GM19238 (cell line): ENCODE data around the gene SHISA4.
"Not testable (repeated sequence)": the region's sequence is repeated elsewhere in the genome, so short reads cannot be mapped to it uniquely, and the experiment has no call there.

Experiments used
- DNase-seq: peaks from one replicate; pipeline ENCODE4 v3.0.0; 2011; ENCODE audit warnings: low spot score; ENCODE audit not compliant: insufficient read length

SHISA4 gene

DNA sequence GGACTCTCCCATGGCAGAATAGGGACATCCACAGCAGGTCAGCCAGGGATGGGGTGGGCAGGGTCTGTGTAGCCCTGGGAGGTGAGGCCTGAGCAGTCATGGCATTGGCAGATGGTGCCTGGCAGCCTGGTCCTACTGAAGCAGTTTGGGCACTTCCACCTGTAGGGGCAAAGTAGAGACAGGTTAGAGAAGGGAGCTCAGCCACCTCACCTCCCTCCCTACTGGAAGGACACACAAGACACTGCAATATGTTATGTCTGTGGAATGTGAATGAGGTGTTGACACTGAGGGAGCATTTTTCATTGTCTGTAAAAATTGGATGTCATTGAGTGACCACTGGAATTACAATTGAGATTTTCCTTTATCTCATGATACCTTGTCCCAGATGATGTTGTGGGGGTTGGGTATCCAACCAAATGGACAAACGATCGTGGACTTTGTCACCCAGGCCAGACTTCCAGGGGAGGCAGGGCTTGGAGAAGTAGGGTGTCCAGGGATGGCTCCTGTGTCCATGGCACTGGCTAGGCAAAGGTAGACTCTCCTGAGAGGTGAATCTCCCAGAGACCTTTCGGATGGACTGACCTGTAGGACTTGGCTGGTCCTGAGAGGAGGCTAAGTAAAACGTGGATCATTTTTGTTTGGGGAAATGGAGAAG is 9.7 kb downstream of the SHISA4 start:
- no peak for DNase-seq

DNA sequence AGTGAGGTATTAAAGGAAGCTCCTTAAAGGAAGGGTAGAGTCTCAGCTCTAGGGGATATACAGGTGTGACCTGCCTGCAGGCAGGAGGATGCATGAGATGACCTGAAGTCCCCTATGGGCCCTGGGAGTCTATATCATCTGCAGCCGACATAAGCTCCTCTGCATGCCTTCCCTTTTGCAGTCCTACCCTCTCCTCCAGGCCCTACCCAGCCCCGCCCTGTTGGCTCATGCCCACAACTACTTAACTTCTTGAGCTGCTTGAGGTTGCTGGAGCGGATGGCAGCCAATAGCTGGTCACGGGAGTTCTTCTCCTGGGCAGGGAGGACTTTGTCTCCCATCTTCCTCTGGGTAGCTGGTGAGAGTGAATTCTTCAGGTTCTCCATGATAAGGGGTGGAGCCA is 10.3 kb downstream of the SHISA4 start:
- no peak for DNase-seq

DNA sequence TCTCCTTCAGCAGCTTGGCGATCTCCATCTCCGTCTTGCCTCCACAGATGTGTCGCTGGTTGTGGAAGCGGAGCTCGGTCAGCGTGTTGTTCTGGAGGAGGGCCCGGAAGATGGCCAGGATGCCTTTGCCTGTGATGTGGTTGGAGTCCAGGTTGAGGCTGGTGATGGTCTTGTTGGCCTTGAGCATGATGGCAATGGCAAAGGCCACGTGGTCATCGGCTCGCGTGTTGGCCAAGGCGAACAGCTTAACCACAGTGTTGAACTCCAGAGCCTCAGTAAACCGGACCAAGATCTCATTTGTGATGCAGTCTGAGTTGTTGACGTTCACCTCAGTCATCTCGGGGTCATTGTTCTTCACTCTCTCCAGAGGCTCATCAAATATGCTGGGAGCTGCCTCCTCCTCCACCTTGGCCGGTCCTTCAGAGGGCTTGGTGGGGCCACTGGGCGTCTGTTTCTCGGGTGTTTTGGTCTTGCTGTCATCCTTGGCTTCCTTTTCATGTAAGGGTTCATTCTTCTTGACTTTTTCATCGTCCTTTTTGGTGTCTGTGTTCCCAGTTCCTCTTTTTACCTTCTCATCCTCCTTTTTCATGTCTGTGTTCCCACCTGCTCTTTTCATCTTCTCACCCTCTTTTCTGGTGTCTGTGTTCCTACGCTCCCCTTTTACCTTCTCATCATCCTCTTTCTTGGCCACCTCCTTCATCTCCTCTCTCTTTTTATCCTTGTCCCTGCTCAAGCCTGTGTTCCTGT is 11.2 kb downstream of the SHISA4 start:
- no peak for DNase-seq

DNA sequence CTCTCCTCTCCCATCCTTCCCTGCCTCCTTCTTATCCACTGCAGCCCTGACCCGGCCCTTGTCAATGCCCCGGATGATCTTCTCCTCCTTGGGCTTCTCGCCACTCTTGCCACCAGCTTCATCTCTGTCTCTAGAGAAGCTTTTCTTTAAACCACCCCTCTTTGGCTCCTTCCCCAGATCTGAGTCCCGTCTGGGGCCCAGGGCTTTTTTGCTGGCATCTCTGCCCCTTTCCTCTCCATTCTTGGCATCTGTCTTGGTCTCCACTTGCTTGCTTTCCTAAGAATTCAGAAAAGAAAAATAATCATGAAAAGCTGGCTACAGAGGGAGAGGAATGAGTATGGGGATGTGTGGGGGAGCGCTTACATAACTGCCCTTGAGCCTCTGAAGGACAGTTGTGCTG is 11.8 kb downstream of the SHISA4 start:
- DNase-seq: no peak

GRCh38 chr1:201901036-201901435 is 12.3 kb downstream of the SHISA4 start:
- DNase-seq: not testable (repeated sequence)

- DNase-seq: no peak
Observed at GRCh38 chr1:201902198-201902597, 13.5 kb downstream of the SHISA4 start.

DNA sequence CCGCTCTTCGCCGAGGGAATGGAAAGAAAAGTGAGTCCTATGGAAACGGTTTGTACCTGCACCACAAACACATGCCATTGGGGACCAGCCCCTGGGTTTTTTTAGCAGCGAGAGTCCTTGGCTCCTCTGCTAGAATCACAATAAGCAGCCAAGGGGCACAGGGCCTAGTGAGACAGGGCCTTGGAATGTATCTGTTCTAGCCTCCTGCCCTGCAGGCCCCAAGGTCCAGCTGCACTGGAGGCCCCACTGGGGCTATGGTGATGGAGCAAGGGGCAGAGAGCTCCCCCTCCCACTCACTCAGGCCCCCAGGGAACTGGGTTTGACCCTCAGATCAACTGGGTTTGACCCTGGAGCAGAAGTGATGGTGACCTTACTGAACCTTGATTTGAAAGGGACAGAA is 14.4 kb downstream of the SHISA4 start:
- no peak for DNase-seq

- DNase-seq: no peak
Observed at GRCh38 chr1:201904579-201904978, 15.9 kb downstream of the SHISA4 start.

GRCh38 chr1:201905234-201905890 is 16.7 kb downstream of the SHISA4 start:
- no peak for DNase-seq

DNA sequence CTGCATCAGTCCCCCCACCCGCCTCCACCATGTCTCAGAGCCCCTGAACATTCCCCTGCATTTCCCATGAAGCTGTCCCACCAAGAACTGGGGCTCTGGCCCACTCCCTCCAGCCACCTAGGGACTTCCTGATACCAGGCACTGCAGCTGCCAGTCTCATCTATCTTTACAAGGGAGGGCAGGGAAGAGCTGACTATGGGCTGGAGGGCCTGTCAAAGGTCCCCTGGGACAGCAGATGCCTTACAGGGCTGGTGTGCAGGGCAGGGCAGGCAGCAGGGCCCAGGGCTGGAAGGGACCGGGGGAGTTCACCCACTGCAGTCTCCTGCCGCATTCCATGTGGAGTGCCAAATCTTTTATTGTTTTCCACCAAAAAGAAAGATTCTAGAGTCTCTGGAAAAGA is 17.6 kb downstream of the SHISA4 start:
- no peak for DNase-seq

DNA sequence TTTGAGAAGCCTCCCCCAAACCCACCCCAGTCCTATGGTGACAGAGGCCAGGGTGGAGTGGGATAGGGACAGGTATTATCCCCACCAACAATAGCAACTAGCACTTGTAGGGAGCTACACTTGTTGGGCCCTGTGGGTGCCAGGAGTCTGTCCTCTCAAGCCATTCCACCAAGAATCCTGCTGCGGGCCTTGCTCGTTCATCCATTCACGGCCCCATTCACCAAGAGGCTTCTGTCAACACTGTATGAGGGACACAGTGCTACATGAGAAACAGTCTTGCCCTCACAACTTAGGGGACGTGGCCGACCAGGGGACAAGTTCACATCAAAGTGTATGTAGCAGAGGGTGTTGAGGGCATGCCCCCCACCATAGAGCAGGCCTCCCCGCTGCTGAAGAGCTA is 18.9 kb downstream of the SHISA4 start:
- DNase-seq: no peak

GRCh38 chr1:201911826-201912571 is 23.3 kb downstream of the SHISA4 start:
- no peak for DNase-seq

DNA sequence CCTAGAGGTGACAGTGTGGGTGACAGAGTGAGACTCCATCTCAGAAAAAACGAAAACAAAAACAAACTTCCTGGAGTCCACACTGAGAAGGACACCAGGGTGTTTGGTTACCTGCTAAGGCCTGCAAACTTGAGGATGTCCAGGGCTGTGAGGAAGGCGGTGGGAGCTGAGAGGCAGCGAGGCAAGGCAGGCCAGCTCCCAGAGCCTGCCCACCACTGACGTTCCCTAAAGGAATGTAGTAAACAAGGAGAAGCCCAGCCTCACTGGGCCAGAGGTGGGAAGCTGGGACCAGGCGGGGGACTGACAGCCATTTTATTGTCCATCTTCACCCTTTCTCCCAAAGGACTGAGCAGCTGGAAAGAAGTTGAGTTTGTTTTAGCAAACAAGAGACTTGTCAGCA is 24.1 kb downstream of the SHISA4 start:
- no peak for DNase-seq

DNA sequence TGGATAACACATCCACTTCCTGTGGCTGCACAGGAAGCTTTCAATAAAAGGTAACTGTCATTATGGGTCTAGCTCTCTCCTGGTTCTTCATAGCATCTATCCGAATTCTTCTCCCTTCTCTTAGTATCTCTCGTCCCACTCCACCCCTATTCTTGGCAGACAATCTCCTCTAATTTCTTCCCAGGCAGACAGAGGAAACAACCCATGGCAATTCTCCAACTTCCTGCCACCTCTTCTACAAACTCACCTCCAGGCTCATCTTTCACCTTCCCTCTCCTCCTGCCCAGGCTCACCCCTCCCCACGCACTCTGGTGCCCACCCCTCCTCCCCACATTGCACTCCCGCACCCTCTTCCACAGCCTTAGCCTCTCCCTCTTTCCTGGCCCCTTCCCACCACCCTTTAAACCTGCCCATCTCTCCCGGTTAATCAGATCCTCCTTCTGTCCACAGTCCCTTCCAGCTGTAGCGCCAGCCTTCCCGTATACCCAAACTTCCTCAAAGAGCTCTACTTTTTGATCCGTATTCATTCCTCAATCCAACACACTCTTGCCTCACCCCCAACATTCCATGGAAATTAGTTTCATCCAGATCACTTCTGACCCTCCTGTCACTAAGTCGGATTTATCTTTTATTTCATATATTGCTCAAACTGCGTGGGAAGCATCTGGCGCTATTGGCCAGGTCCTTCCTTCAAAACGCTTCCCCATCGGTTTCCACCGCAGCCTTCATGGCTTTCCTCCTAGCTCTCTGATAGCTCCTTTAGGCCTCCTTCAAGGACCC is 25.9 kb downstream of the SHISA4 start:
- no peak for DNase-seq

GRCh38 chr1:201916649-201917249 is 28.1 kb downstream of the SHISA4 start:
- no peak for DNase-seq

DNA sequence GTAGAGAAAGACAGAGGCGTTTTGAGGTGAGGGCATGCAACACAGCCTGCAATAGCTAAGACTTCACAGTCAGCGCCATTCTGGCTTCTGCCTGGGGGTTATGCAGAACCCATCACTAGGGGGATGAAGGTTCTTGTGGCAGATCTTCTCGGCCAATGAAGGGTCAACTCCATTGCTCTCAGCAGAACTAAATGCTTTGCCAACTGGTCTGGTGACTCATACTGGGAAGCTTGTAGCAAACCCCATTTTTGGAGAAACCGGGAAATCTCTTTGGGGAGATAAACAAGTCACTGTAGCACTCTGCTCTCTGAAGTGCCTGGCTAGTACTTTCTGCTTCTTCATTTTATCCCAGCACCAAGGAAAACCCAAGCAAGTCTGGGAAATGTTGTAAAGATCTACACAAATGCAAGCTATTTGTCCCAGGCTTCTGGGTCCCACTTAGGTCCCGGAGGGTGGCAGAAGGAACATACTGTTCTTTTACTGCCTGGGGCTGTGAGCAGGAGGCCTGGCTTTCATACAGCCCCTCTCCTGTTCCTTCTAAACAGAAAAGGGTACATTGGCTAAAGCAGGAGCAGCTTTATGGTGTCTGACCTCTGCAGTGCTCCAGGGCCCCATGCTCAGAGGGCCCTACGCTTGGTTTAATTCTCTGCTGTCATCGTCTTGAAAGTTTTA is 28.8 kb downstream of the SHISA4 start:
- no peak for DNase-seq

DNA sequence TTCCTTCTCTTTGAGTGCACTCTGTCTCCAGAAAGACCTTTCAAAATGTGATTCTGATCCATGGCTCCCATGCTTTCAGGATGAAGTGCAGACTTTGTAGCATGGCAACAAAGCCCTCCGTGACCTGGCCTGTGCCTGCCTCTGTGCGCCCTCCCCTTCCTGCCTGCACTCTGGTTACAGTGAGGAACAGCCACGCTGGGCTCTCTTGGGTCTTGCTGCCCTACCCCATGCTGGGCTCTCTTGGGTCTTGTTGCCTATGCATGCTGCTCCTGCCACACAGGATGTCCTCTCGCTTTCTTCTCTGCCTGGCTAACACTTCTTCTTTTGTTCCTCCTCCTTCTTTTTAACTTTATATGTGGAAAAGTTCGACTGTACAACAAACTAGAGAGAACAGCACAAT is 29.6 kb downstream of the SHISA4 start:
- DNase-seq: no peak

DNA sequence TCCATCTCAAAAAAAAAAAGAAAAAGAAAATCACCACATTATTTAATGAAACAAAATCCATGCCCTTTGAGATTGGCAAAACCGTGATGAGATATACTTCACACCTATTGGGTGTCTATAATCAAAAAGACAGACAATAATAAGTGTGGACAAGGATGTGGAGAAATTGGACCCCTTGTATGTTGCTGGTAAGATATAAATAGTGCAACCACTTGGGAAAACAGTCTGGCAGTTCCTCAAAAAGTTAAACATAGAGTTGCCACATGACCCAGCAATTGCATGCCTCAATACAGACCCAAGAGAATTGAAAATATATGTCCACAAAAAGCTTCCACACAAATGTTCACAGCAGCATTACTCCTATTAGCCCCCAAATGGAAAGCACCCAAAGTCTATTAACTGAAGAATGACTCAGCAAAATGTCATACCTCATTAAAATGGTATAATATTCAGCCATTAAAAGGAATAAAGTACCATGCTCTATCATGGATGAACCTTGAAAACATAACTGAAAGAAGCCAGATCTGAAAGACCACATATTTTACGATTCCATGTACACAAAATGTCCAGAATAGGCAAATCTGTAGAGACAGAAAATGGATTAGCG is 33.4 kb downstream of the SHISA4 start:
- no peak for DNase-seq

DNA sequence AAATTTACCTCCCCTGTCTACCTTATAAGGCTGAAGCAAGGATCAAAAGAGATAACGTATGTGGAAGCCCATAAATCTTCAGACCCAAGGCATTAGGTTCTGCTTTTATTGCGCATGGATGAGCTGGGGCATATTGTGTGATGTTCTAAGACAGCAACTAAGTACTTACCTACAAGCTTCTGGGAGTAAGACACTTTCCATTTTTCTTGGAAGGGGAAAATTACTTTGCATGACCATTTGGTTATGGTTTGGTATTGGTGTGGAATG is 36.5 kb downstream of the SHISA4 start:
- DNase-seq: no peak
